ENCODE measurements around the gene FAM13B. TPM values are rescaled to one million over a fixed set of nuclear protein-coding genes. Genes with fewer than 3 reads are reported as not detected.

The FAM13B gene
- total and polyA plus RNA-seq, 7 donors: 9.0 to 81.7 (median 47.2) TPM

GRCh38 chr5:138068742-138069600, 36.1 kb upstream of the FAM13B start:
- Histone ChIP-seq H3K9me3 (no peaks in the 10 kb centered on the region), H3K27ac (no peak overlapping the region), H3K36me3 (no peaks in the 10 kb centered on the region), H3K4me3 (no peak overlapping the region), H3K27me3 (no peaks in the 10 kb centered on the region), H3K4me1 (no peaks in the 10 kb centered on the region)
- WGBS, 2 donors: 18 to 21% methylated on average over 6 of the region's 6 CpGs
- peak; percentile 77 for DNase-seq
- intact Hi-C loops (cut with DNase I): loop anchor here (1.0 kb wide), 1 partner anchor 33 kb away; no protein-coding TSS in a partner anchor
- TF ChIP-seq CTCF (IDR thresholded peaks at IDR 0.05) (peak; percentile 54 to 74 (median 61)), EP300 (IDR thresholded peaks at IDR 0.05) (no peak)

- no peaks in the 10 kb centered on the region for H3K27me3 ChIP-seq
- WGBS, 2 donors: 90 to 93% methylated on average over 8 of the region's 8 CpGs
- intact Hi-C loops (cut with DNase I): loop anchor here (1.0 kb wide), 1 partner anchor 32 kb away; no protein-coding TSS in a partner anchor
- no peak overlapping the region for H3K27ac ChIP-seq
- no peaks in the 10 kb centered on the region for H3K4me1 ChIP-seq
- no peak for TF ChIP-seq EP300 (IDR thresholded peaks at IDR 0.05)
- no peak for TF ChIP-seq POLR2AphosphoS5 (IDR thresholded peaks at IDR 0.05)
- TF ChIP-seq POLR2A (IDR thresholded peaks at IDR 0.05): no peak
- no peak for TF ChIP-seq CTCF (IDR thresholded peaks at IDR 0.05)
- no peaks in the 10 kb centered on the region for H3K9me3 ChIP-seq
- H3K4me3 ChIP-seq: no peak overlapping the region
- no peak for DNase-seq
- no peaks in the 10 kb centered on the region for H3K36me3 ChIP-seq
These were observed 35.1 kb upstream of the FAM13B start for GRCh38 chr5:138067945-138068344.

- no peaks in the 10 kb centered on the region for H3K27me3 ChIP-seq
- H3K4me1 ChIP-seq: no peaks in the 10 kb centered on the region
- DNase-seq: no peak
- H3K9me3 ChIP-seq: no peaks in the 10 kb centered on the region
- no peak overlapping the region for H3K4me3 ChIP-seq
- WGBS, 2 donors: 82 to 85% methylated on average over 5 of the region's 5 CpGs
- H3K27ac ChIP-seq: no peak overlapping the region
- no peaks in the 10 kb centered on the region for H3K36me3 ChIP-seq
- intact Hi-C loops (cut with DNase I): no loop called here
- TF ChIP-seq POLR2AphosphoS5 (IDR thresholded peaks at IDR 0.05): no peak
- TF ChIP-seq EP300 (IDR thresholded peaks at IDR 0.05): no peak
- no peak for TF ChIP-seq CTCF (IDR thresholded peaks at IDR 0.05)
- no peak for TF ChIP-seq POLR2A (IDR thresholded peaks at IDR 0.05)
These were observed 32.2 kb upstream of the FAM13B start for GRCh38 chr5:138065102-138065501.

- H3K27ac ChIP-seq: no peak overlapping the region
- H3K36me3 ChIP-seq: no peaks in the 10 kb centered on the region
- DNase-seq: no peak
- no peaks in the 10 kb centered on the region for H3K9me3 ChIP-seq
- intact Hi-C loops (cut with DNase I): no loop called here
- H3K27me3 ChIP-seq: no peaks in the 10 kb centered on the region
- H3K4me1 ChIP-seq: no peaks in the 10 kb centered on the region
- no peak for TF ChIP-seq CTCF (IDR thresholded peaks at IDR 0.05)
- no peak for TF ChIP-seq POLR2A (IDR thresholded peaks at IDR 0.05)
- TF ChIP-seq POLR2AphosphoS5 (IDR thresholded peaks at IDR 0.05): no peak
- no peak for TF ChIP-seq EP300 (IDR thresholded peaks at IDR 0.05)
- H3K4me3 ChIP-seq: no peak overlapping the region
These were observed 31.6 kb upstream of the FAM13B start for GRCh38 chr5:138064526-138064925.

All from sigmoid colon (tissue), 7 donors.